Measurements from ENCODE around the gene CLDN17. TPM values are rescaled to one million over a fixed set of nuclear protein-coding genes. Genes with fewer than 3 reads are reported as not detected.

CLDN17 gene
- total RNA-seq, 1 experiment from 2014 or later = not detected

GRCh38 chr21:30129246-30129645 lies 37.4 kb downstream of the CLDN17 start:
- no peak overlapping the region for H3K23ac ChIP-seq (ENCODE audit: insufficient read length, low read depth, low read length)
- H3K4me2 ChIP-seq (ENCODE audit: insufficient read depth, insufficient read length, low read length) = no peak overlapping the region
- no peaks in the 10 kb centered on the region for H3K79me2 ChIP-seq (ENCODE audit: insufficient read depth, low read length)
- no peak overlapping the region for H3K9ac ChIP-seq (ENCODE audit: extremely low read depth, insufficient read length, low read length)
- no peak overlapping the region for H4K8ac ChIP-seq (replicated peaks; ENCODE audit: insufficient read length, low read depth, low read length)
- H3K56ac ChIP-seq (ENCODE audit: insufficient read length, low read depth, low read length) = no peak overlapping the region
- Mint-ChIP-seq H3K36me3 (ENCODE audit: insufficient read depth in 1 of 3, low read depth in 3 of 3) (0 out of 7 replicates have a peak, but pooled peaks cover 0 to 2% (median 0%) of the 10 kb centered on the region in 3 experiments), H3K9me3 (peaks cover 3 to 4% of the 10 kb centered on the region in 2 experiments; a peak in 3 of 5 replicates), H3K27ac (no peak overlapping the region; a peak in 1 of 7 replicates), H3K4me3 (no peak overlapping the region), H3K4me1 (no peaks in the 10 kb centered on the region), H3K27me3 (ENCODE audit: low read depth) (peaks cover 2% of the 10 kb centered on the region; the same call in 1 of the 2 replicates)
- H3K9me3 ChIP-seq (ENCODE audit: control insufficient read depth, low read depth, low read length) = no peaks in the 10 kb centered on the region
- no peak overlapping the region for H3K18ac ChIP-seq (ENCODE audit: insufficient read length, low read depth, low read length)
- no peak overlapping the region for H2BK15ac ChIP-seq (ENCODE audit: low read depth, low read length)
- H2BK5ac ChIP-seq (ENCODE audit: insufficient read length, low read length) = no peak overlapping the region
- no peak overlapping the region for H3T11ph ChIP-seq (ENCODE audit: low read length)
- no peak overlapping the region for H2BK12ac ChIP-seq (ENCODE audit: insufficient read length, low read depth, low read length)
- H4K20me1 ChIP-seq (ENCODE audit: control insufficient read depth, insufficient read depth, insufficient read length) = no peaks in the 10 kb centered on the region
- H3K27ac ChIP-seq (ENCODE audit: insufficient read length, low read depth, low read length) = no peak overlapping the region
- WGBS (ENCODE audit: extremely low coverage, insufficient read length, low lambda C conversion rate) = no CpG with 5 or more reads among the region's 18 CpGs
- no peak overlapping the region for H3K4ac ChIP-seq (ENCODE audit: low read depth, low read length)
- no peak overlapping the region for H3K14ac ChIP-seq (ENCODE audit: insufficient read depth, low read length)
- H2BK20ac ChIP-seq (ENCODE audit: low read depth, low read length, poor library complexity, severe bottlenecking) = no peak overlapping the region
- no peak overlapping the region for H2AK5ac ChIP-seq (ENCODE audit: insufficient read length, low read length)
- H2BK120ac ChIP-seq (ENCODE audit: low read depth, low read length, poor library complexity, severe bottlenecking) = no peak overlapping the region
- H3K23me2 ChIP-seq (ENCODE audit: insufficient read length, low read depth, low read length, poor library complexity, severe bottlenecking) = no peaks in the 10 kb centered on the region
- DNase-seq = no peak
- TF ChIP-seq CTCF (conservative IDR thresholded peaks at IDR 0.05) = no peak
- H2AFZ ChIP-seq (ENCODE audit: low read length) = no peak overlapping the region
- H3K79me1 ChIP-seq (ENCODE audit: insufficient read depth, low read depth, low read length, poor library complexity, severe bottlenecking) = no peaks in the 10 kb centered on the region
- no peaks in the 10 kb centered on the region for H3K27me3 ChIP-seq (ENCODE audit: insufficient read depth, low read length)
- H4K5ac ChIP-seq (ENCODE audit: insufficient read length, low read depth, low read length) = no peak overlapping the region
- no peak overlapping the region for H4K91ac ChIP-seq (ENCODE audit: insufficient read length, low read depth, low read length)
- no peaks in the 10 kb centered on the region for H3K4me1 ChIP-seq (ENCODE audit: insufficient read depth, low read length)

Data from H9 (cell line).